GM12875 (cell line): ENCODE results near the gene GABARAPL2.

Experiments
- H3K4me3 ChIP-seq: one replicate; pipeline ENCODE4 v1.5.1; 2011; ENCODE audit warnings: low read depth, low read length, control low read depth
- CTCF ChIP-seq: IDR thresholded peaks from 2 replicates; pipeline ENCODE4 v1.5.1; 2011; ENCODE audit warnings: low read depth, mild to moderate bottlenecking, control low read depth, inconsistent platforms, low read length, moderate library complexity, borderline replicate concordance; ENCODE audit not compliant: insufficient read depth

Gene GABARAPL2

GRCh38 chr16:75570396-75571065, 4.4 kb downstream of the GABARAPL2 start:
- no peak overlapping the region for H3K4me3 ChIP-seq

GRCh38 chr16:75572864-75573542, 6.8 kb downstream of the GABARAPL2 start:
- no peak for TF ChIP-seq CTCF

More at GRCh38 chr16:75570396-75571065, 4.4 kb downstream of the GABARAPL2 start:
- TF ChIP-seq CTCF = no peak

GRCh38 chr16:75573955-75574354, 7.8 kb downstream of the GABARAPL2 start:
- no peak overlapping the region for H3K4me3 ChIP-seq
- TF ChIP-seq CTCF = no peak

More at GRCh38 chr16:75572864-75573542, 6.8 kb downstream of the GABARAPL2 start:
- no peak overlapping the region for H3K4me3 ChIP-seq

DNA sequence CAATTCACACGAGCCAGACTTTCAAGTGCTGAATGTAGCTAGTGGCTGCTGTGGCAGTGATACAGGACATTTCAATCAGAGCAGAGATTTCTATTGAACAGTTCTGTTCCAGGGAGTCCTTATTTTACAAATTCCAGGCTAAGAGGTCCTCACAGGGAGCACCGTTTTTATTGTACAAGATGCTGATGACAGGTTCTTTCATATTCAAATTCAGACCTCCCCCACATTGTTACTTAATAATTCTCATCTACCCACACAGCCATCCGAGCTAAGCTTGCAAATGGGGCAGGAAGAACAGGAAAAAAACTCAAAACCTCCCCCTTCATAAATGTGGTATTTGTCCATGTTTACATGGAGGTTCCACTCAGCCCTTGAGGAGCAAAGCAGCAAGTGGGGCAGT, 9.8 kb downstream of the GABARAPL2 start:
- no peak overlapping the region for H3K4me3 ChIP-seq
- no peak for TF ChIP-seq CTCF

- TF ChIP-seq CTCF = no peak
- no peak overlapping the region for H3K4me3 ChIP-seq
Measured at GRCh38 chr16:75576384-75576811, 10.2 kb downstream of the GABARAPL2 start.

DNA sequence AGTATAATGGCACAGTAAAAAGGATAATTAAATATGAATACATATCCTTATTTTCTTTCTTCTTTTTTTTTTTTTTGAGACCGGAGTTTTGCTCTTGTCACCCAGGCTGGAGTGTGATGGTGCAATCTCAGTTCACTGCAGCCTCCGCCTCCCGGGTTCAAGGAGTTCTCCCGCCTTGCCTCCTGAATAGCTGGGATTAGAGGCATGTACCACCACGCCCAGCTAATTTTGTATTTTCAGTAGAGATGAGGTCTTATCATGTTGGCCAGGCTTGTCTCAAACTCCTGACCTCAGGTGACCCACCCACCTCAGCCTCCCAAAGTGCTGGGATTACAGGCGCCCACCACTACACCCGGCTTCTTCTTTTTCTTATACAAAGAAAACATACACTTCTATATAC, 12.0 kb downstream of the GABARAPL2 start:
- TF ChIP-seq CTCF = no peak
- H3K4me3 ChIP-seq = no peak overlapping the region

DNA sequence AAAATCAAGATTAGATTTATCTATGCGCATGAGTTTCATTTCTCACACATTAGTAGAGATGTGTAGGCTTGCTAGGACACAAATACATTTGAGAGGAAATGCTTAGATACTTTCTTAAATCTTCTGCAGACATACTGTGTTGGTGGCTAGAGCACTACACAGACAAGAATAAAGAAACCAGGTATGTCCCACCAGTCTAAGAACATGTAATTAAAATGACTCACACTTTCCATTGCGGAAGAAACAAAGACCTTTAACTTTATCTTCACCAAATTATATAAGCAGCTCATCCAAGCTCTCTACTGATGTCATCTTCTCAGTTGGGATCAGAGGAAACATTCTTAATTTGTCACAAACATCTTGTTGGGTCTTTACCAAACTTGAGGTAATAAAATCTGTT, 12.5 kb downstream of the GABARAPL2 start:
- TF ChIP-seq CTCF = no peak
- no peak overlapping the region for H3K4me3 ChIP-seq
